NB4 (cell line): ENCODE results near the gene BFAR.
"Not testable (repeated sequence)": the region's sequence is repeated elsewhere in the genome, so short reads cannot be mapped to it uniquely, and the experiment has no call there.

Experiments used
- DNase-seq: peaks from one replicate; pipeline ENCODE4 v3.0.0; 2010; ENCODE audit warnings: low read depth
- H3K4me3 ChIP-seq: one replicate; pipeline ENCODE4 v1.5.1; 2011; ENCODE audit warnings: mild to moderate bottlenecking, low read depth, low read length, moderate library complexity
- CTCF ChIP-seq: IDR thresholded peaks from one replicate; pipeline ENCODE4 v1.5.1; 2012; ENCODE audit warnings: low read depth, low read length
- MAX ChIP-seq: IDR thresholded peaks from 2 replicates; pipeline ENCODE4 v1.6.1; 2011; ENCODE audit warnings: low read depth, low read length
- MYC ChIP-seq: IDR thresholded peaks from 2 replicates; pipeline ENCODE4 v1.6.1; 2011; ENCODE audit warnings: low read depth, low read length
- POLR2A ChIP-seq: IDR thresholded peaks from 2 replicates; pipeline ENCODE4 v1.6.1; 2011; ENCODE audit warnings: mild to moderate bottlenecking; ENCODE audit not compliant: insufficient read length; ENCODE audit errors: extremely low read depth

The BFAR gene

GRCh38 chr16:14634389-14634725 is 1.6 kb downstream of the BFAR start:
- DNase-seq = no peak
- H3K4me3 ChIP-seq = peak overlapping the region; percentile 92
- TF ChIP-seq CTCF (no peak), MYC (no peak), POLR2A (no peak), MAX (no peak)

GRCh38 chr16:14635395-14636165 is 2.8 kb downstream of the BFAR start:
- H3K4me3 ChIP-seq = no peak overlapping the region
- TF ChIP-seq MAX = no peak
- TF ChIP-seq CTCF = no peak
- no peak for TF ChIP-seq MYC
- no peak for TF ChIP-seq POLR2A
- DNase-seq = no peak

GRCh38 chr16:14636179-14636950 is 3.6 kb downstream of the BFAR start:
- not testable (repeated sequence) for DNase-seq, H3K4me3 ChIP-seq

GRCh38 chr16:14636951-14637240 is 4.1 kb downstream of the BFAR start:
- not testable (repeated sequence) for DNase-seq, H3K4me3 ChIP-seq

GRCh38 chr16:14640538-14640937 is 7.8 kb downstream of the BFAR start:
- H3K4me3 ChIP-seq = no peak overlapping the region
- no peak for DNase-seq
- TF ChIP-seq MYC (no peak), POLR2A (no peak), MAX (no peak), CTCF (no peak)

GRCh38 chr16:14641206-14641605 is 8.5 kb downstream of the BFAR start:
- no peak overlapping the region for H3K4me3 ChIP-seq
- DNase-seq = no peak
- no peak for TF ChIP-seq POLR2A
- TF ChIP-seq MYC = no peak
- TF ChIP-seq MAX = no peak
- TF ChIP-seq CTCF = no peak

GRCh38 chr16:14641926-14642325 is 9.2 kb downstream of the BFAR start:
- TF ChIP-seq MYC = no peak
- TF ChIP-seq MAX = no peak
- TF ChIP-seq CTCF = no peak
- no peak overlapping the region for H3K4me3 ChIP-seq
- peak; percentile 34 for DNase-seq
